ENCODE measurements around the gene TRIOBP.
A peak's percentile ranks its signal among the peaks of the same experiment; 100 is the strongest.

The TRIOBP gene

DNA sequence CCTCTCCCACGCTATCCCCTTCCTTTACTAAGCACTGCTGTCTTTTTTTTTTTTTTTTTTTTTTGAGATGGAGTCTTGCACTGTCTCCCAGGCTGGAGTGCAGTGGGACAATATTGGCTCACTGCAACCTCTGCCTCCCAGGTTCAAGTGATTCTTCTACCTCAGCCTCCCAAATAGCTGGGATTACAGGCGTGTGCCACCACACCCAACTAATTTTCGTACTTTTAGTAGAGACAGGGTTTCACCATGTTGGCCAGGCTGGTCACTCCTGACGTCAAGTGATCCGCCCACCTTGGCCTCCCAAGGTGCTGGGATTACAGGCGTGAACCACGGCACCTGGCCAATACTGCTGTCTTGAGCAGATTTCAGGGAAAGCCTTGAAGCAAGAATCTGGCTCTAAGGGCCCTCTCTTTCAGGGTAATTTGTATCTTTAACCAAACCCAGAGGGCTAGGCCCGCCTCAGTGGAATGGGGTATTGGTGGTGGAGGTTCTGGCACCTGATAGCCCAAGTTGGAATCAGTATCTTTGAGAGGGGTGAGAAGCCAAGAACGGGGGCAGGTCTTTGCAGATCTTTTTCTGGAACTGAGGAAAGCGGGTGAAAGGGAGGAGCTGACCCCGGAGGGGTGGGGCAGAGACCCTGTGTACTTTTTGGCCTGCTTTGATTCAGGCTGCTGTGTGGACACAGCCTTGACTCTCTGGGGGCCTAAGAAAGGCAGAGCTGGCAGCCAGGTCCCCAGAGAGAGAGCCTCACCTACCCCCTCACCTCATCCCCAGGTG, 37.0 kb downstream of the TRIOBP start:
- DNase-seq: no peak

DNA sequence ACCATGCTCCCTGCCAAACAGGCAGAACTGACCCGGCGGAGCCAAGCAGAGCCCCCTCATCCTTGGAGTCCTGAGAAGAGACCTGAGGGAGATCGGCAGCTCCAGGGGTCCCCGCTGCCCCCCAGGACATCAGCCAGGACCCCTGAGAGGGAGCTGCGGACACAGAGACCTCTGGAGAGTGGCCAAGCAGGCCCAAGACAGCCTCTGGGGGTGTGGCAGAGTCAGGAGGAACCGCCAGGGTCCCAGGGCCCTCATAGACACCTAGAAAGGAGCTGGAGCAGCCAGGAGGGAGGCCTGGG, 37.5 kb downstream of the TRIOBP start:
- DNase-seq: no peak

DNA sequence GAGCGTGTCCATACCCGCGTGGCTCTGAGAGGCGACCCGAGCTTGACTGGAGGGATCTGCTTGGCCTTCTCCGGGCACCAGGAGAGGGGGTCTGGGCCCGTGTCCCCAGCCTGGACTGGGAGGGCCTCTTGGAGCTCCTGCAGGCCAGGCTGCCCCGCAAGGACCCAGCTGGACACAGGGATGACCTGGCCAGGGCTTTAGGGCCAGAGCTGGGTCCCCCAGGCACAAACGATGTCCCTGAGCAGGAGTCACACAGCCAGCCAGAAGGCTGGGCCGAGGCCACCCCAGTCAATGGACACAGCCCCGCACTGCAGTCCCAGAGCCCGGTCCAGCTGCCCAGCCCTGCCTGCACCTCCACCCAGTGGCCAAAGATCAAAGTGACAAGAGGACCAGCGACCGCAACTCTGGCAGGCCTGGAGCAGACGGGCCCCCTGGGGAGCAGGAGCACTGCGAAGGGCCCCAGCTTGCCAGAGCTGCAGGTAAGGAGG, 38.2 kb downstream of the TRIOBP start:
- no peak for DNase-seq

DNA sequence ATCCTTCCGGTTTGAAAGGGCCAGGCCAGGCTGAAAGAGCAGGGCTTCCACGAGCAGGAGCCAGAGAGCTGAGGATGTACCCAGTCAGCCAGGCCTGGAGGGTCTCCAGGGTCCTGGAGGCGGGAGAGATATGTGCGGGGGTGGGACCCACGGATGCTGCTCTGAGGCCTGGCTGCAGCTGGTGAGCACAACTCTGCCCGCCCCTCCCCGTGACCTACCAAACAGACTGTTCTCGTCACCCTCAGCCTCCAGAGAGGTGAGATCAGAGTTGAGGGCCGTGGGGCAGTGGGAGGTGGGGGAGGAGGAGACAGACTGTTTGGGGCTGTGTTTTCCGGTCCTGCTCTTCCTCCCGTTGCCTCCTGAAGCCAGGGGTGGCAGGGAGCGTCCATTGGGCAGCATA, 42.2 kb downstream of the TRIOBP start:
- no peak for DNase-seq

- DNase-seq: no peak
These were observed 42.8 kb downstream of the TRIOBP start for GRCh38 chr22:37739611-37740049.

- no peak for DNase-seq
These were observed 43.8 kb downstream of the TRIOBP start for GRCh38 chr22:37740455-37741311.

GRCh38 chr22:37741312-37741795, 44.5 kb downstream of the TRIOBP start:
- DNase-seq: no peak

DNA sequence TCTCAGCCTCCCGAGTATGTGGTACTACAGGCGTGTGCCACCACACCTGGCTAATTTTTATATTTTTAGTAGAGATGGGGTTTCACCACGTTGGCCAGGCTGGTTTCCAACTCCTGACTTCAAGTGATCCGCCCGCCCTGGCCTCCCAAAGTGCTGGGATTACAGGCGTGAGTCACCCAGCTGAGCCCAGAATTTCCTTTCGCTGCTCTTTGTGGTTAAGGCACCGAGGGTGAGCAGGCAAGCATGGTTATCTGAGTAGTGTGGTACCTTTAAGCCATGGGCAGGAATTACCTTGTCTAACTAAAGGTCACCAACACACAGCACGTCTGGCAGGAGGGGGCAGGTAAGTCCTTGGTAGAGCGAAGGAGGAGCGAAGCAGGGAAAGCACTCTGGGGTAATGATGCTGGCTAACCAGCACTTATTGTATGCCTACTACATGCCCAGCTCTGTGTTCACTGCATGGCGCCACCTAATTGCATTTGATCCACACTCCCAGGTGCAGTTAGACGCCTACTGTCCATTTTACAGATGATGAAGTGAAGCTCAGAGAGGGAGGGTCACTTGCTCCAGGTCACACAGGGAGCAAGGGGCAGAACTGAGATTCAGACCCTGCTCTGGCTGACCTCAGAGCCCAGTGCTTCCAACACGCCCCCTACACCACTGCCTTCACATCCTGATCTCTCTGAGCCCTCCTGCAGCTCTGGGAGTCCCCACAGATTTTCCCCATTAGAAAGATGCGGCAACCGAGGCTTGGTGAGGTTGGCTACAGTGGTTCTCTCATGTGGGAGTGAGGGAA, 45.7 kb downstream of the TRIOBP start:
- DNase-seq: no peak

- no peak for DNase-seq
These were observed 47.7 kb downstream of the TRIOBP start for GRCh38 chr22:37744589-37744988.

- peak; percentile 89 for DNase-seq
These were observed 48.9 kb downstream of the TRIOBP start for GRCh38 chr22:37745548-37746365.

GRCh38 chr22:37746366-37747079, 49.7 kb downstream of the TRIOBP start:
- peak; percentile 33 for DNase-seq

GRCh38 chr22:37747080-37747714, 50.3 kb downstream of the TRIOBP start:
- DNase-seq: no peak

DNA sequence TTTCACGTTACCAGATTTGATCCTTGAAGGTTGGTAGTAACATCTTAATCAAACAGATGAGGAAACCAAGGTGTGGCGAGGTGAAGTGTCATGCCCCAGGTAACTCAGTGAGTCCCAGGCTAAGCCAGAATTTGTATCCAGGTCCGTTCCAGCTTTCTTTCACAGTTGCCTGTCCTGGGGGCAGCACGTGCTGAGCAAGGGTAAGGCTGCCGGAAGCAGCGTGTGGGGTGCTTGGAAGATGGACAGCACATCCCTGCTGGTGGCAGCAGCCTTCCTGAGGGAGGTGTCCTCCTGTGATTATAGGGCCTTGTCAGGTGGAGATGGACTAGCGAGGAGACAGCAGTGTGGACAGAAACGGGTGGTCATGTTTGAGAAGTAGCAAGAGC, 50.9 kb downstream of the TRIOBP start:
- DNase-seq: no peak

GRCh38 chr22:37748659-37749058, 51.8 kb downstream of the TRIOBP start:
- DNase-seq: no peak

DNA sequence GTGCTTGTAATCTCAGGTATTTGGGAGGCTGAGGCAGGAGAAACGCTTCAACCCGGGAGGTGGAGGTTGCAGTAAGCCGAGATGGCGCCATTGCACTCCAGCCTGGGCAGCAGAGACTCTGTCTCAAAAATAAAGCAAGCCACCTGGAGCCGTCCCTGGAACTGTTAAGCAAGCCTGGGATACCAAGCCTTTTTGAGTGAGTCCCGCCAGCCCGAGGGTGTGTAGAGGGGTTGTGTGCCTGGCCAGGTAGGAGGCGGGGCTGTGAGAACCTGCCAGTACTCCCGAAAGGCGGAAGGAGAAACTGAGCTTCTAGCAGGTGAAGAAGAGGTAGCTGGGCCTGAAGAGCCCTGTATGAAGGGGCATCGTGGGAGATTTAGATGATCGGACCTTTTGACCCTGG, 52.4 kb downstream of the TRIOBP start:
- no peak for DNase-seq

GRCh38 chr22:37749831-37750595, 53.2 kb downstream of the TRIOBP start:
- no peak for DNase-seq

GRCh38 chr22:37750596-37751162, 53.8 kb downstream of the TRIOBP start:
- DNase-seq: no peak

- DNase-seq: no peak
These were observed 54.8 kb downstream of the TRIOBP start for GRCh38 chr22:37751449-37752188.
